Kidney capillary endothelial cell (primary cell): ENCODE data around the gene BMPER.

Source experiments
- DNase-seq: peaks from one replicate; pipeline ENCODE4 v3.0.0-alpha.2; 2018; ENCODE audit warnings: low spot score

The BMPER gene

GRCh38 chr7:33970536-33970935 lies 65.2 kb downstream of the BMPER start:
- DNase-seq: no peak

- DNase-seq: no peak
Measured at GRCh38 chr7:33971106-33971505, 65.8 kb downstream of the BMPER start.

DNA sequence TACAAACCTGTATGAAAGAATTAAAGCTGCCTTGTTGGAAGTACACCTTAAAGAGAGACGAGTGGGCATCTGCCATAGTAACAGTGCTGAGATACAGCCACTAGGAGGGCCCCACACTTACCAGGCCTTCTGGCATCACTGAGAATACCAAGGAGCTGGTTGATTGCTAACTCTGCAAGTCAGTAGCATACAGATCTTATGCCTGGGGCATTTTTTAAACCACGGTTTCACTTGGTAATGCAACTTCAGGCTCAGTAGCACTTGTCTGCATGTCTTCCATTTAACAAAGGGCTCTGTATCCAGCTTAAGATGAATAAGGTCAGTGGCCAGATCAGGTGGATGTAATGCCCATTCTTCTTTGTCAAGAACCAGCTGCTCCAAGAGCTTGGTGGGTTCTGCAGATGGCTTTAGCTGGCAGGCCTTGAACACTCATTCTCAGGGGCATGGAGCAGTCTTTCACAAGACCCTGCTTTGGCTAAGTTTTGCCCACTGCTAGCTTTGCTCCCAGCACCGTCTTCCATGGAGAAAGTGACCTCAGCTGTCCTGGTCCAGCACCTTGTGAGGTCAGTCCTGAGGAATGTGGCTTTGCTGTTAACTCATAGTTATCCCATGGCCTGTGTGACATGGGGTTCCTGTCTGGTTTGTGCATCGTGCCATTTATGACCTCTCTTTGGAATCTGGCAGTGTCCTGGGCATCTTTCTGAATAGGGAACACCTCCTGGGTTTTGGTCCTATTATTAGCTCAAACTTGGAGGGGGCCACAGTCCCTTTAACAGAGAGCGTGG lies 68.1 kb downstream of the BMPER start:
- DNase-seq: no peak

DNA sequence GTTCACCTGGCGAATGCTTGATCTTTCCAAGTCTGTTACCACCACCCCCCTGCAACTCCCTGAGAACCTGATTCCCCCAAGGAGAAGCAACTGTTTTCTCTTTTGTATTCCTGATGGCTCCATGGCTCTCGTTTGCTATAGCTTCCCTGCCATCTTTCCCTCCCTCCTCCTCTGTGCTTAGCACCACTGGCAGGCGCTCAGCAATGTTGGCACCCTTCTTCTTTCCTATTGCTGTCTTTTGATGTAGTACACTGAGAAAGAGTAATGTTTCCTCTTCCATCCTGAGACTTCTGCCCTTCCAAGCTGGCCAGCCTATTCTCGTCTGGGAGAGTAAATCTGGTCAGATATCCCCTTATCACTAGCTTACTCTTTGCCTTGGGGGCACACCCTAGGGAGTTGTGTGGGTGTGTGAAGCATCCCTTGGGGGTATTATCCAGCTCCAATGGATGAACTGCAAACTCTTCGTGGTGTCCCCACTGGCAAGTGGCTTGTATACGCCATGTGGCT lies 74.0 kb downstream of the BMPER start:
- no peak for DNase-seq

DNA sequence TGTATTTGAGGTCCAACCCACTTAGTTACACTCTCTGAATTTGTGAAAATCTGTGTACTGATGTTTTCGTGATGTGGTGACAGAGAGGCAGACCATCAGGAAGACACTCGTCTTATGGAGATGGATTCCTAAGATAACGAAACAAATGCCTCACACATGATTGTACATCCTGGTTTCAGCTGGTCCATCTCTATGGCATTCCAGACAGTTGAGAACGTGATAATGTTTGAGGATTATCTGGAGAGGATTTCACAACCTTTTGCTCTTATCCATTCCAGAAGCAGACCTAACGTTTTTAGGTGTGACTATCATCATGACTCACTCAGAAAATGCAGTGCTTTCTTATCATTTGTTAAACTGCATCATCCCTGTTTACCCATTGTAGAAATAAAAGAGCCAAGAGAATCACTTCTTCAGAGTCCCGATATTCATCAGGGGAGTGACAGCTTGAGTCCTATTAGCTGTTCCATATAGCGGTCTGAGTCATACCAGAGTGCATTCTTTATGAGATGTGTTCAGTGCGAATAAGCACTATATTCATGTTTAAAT lies 74.5 kb downstream of the BMPER start:
- peak; percentile 7 for DNase-seq

- DNase-seq: no peak
Measured at GRCh38 chr7:33981226-33981625, 75.9 kb downstream of the BMPER start.

DNA sequence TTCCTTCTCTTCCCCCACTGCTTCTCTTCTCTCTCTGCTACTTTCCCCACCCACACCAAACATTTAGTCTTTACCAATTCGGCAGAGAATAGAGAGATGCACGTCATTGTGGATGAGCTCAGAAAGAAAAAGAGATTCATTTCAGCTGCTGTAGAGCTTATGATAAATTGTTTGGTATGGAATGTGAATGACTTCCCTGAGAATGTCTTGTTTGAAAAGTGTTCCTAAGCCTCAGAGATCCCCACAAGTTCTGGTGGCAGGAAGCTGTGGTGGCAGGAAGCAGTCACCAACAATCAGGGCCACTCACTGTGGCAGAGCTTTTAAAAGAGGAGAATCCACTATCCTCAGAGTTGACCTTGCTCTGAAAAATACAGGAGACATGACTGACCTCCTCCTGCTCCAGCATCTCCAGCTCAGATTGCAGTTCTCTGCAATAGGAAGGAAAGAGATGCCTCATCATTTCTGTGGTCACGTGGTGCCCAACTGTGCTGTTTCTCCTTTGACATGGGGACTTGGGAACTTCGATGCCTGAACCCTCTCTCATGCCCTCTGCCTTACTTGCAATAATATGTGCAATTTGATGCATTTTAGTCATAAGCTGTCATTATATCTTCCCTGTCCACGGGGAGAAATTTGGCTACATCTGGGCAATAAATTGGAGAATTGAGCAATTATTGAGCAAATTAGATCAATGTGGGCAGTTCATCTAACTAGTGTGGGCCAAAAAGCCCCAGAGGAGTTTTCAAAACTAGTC lies 76.5 kb downstream of the BMPER start:
- DNase-seq: no peak

DNA sequence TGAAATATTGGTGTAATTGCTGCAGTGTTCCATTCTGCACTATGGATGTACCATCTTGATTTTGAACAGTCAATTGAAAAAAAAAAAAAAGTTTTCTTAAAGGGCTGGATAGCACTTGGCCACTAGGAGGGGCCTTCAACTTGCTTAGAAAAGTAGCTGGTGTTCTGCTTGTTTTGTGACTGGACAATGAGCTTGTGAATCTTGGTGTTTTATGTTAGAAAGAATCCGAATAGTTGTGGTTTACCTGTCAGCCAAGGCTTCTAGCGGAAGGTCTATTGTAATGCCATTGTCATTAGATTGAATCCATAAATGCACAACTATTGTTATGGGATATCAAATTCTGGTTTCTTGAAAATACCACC lies 77.1 kb downstream of the BMPER start:
- DNase-seq: no peak

DNA sequence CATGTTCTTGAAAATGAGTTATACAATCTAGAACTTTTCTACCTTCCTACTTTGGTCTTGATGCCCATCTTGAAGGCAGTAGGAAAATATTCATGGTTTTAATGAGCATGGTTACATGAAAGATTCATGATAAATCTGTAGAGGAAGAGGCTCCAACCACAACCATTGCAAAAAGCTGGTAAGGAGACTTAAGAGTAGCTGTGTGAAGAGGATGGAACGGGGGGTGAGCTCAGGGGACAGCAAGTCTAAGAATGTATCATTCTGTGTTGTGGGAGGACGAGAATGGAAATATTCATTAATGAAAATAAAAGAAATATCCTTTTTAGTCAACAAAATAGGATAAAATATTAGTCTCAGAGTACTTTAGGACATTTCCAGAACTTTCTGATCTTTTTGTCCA lies 81.1 kb downstream of the BMPER start:
- no peak for DNase-seq

GRCh38 chr7:33986951-33987947 lies 81.9 kb downstream of the BMPER start:
- DNase-seq: peak; percentile 61

DNA sequence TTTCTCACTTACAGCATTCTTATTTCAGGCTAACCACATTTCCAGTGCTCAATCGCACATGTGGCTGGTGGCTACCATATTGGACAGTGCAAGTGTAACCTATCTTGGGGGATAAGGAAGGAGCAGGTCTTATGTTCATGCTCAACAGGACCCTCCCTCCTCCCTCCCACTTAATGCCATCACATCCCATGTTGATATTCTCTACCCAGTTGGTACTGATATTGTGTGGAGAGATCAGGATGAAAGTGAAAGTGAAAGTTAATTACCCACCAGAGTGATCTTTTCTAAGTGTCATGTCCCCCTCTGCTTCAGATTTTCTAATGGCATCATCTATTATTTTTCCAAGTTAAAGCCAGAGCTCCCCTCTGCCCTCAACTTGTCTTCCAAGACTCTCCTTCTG lies 91.6 kb downstream of the BMPER start:
- no peak for DNase-seq

- DNase-seq: no peak
Measured at GRCh38 chr7:33998476-33998875, 93.1 kb downstream of the BMPER start.

DNA sequence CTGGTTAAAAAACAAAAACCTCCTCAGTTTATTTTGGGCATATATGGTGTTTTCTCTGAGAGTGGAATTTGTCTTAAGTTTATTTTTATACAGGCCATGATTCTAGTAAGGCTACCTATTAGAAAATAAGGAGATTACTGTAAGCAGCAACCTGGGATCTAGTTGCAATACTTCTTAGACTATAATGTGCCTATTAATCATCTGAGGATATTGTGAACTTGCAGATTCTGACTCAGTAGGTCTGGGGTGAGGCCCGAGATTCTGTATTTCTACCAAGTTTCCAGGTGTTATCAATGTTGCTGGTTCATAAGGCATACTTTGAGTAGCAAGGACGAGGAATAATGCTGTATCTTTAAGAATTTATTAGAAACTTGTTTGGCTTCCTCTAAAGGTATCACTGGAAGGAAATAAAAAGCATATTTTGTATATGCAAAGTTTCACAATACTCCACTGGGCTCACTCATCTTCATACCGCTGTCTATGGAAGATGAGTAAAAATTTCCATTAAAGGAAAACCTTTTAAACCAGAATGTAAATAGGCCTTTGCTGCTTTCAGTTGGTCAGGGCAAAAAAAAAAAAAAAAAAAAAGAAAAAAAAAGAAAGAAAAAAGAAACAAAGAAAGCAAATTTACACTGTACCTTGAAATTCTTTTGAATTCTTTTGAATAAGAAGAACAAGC lies 105.8 kb downstream of the BMPER start:
- DNase-seq: no peak

DNA sequence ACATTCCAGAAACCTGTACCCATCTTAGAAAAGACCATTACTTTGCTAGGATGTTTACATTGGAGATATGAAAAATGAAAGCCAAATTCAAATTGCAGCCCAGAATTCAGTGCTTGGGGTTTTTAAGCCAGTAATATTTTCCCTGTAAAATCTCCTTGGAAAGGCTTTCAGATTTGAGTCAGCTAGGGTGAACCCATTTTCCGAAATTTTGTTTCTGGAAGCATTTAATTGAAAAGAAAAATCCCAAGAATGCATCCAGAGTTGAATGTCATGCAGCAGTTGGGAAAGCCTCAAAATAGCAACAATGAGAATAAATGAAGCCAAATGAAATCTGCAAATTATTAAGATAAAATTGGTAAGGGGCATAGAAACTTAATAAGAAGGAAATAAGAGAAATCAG lies 106.4 kb downstream of the BMPER start:
- DNase-seq: no peak

GRCh38 chr7:34013421-34013820 lies 108.1 kb downstream of the BMPER start:
- no peak for DNase-seq

GRCh38 chr7:34015651-34016050 lies 110.3 kb downstream of the BMPER start:
- DNase-seq: no peak

- no peak for DNase-seq
Measured at GRCh38 chr7:34016876-34017275, 111.5 kb downstream of the BMPER start.

GRCh38 chr7:34019301-34019790 lies 114.0 kb downstream of the BMPER start:
- DNase-seq: no peak

- DNase-seq: no peak
Measured at GRCh38 chr7:34022626-34023025, 117.3 kb downstream of the BMPER start.

GRCh38 chr7:34025600-34025999 lies 120.3 kb downstream of the BMPER start:
- DNase-seq: no peak
